H1 (cell line): ENCODE data around the gene OR2A42.
"Not testable (repeated sequence)": the region's sequence is repeated elsewhere in the genome, so short reads cannot be mapped to it uniquely, and the experiment has no call there.

Source experiments
- CEBPB ChIP-seq: IDR thresholded peaks from 2 replicates; pipeline ENCODE4 v1.6.1; 2012; ENCODE audit warnings: low read depth, low read length
- CHD2 ChIP-seq: IDR thresholded peaks from 2 replicates; pipeline ENCODE4 v1.6.1; 2012; ENCODE audit warnings: low read length, improper control_type of control experiment
- EZH2 ChIP-seq: fragments of 200-600 bp; sonication (generic); IDR thresholded peaks from 2 replicates; pipeline ENCODE4 v1.7.1; 2012; ENCODE audit warnings: low read depth, mild to moderate bottlenecking, moderate library complexity, low read length, inconsistent platforms; ENCODE audit not compliant: severe bottlenecking
- HDAC2 ChIP-seq, 2 experiments: fragments of 300-600 bp in 1 of 2; sonication (generic) in 1 of 2; IDR thresholded peaks; 2 replicates each; pipeline ENCODE4 v1.6.1; 2011 to 2012; ENCODE audit warnings: low read depth in 2 of 2, low read length in 2 of 2, mild to moderate bottlenecking in 2 of 2, moderate library complexity in 2 of 2, borderline replicate concordance in 1 of 2, inconsistent platforms in 1 of 2
- KDM5A ChIP-seq: fragments of 200-600 bp; IDR thresholded peaks from 2 replicates; pipeline ENCODE4 v1.7.1; 2012; ENCODE audit warnings: mild to moderate bottlenecking, low read length, inconsistent platforms, mixed read lengths
- YY1 ChIP-seq: IDR thresholded peaks from 2 replicates; pipeline ENCODE4 v1.6.1; 2011; ENCODE audit warnings: low read depth, mild to moderate bottlenecking, low read length
- TF ChIP-seq, protein P1 (sequence below), 3 experiments: IDR thresholded peaks; 1 replicate in 2 of 3; 2 replicates in 1 of 3; pipeline versions ENCODE4 v1.5.1 to v1.6.1; 2011; ENCODE audit warnings: low read length in 3 of 3, mild to moderate bottlenecking in 3 of 3, inconsistent platforms in 2 of 3, low read depth in 1 of 3, moderate library complexity in 1 of 3; ENCODE audit not compliant: insufficient read depth in 1 of 3; ENCODE audit errors: control extremely low read depth in 1 of 3

- TF ChIP-seq, protein P1, sequence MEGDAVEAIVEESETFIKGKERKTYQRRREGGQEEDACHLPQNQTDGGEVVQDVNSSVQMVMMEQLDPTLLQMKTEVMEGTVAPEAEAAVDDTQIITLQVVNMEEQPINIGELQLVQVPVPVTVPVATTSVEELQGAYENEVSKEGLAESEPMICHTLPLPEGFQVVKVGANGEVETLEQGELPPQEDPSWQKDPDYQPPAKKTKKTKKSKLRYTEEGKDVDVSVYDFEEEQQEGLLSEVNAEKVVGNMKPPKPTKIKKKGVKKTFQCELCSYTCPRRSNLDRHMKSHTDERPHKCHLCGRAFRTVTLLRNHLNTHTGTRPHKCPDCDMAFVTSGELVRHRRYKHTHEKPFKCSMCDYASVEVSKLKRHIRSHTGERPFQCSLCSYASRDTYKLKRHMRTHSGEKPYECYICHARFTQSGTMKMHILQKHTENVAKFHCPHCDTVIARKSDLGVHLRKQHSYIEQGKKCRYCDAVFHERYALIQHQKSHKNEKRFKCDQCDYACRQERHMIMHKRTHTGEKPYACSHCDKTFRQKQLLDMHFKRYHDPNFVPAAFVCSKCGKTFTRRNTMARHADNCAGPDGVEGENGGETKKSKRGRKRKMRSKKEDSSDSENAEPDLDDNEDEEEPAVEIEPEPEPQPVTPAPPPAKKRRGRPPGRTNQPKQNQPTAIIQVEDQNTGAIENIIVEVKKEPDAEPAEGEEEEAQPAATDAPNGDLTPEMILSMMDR (IDR thresholded peaks at IDR 0.05; ENCODE audit: control extremely low read depth in 1 of 3, insufficient read depth in 1 of 3, low read depth in 1 of 3, low read length in 3 of 3): not testable (repeated sequence)
- TF ChIP-seq EZH2; HDAC2 (IDR thresholded peaks at IDR 0.05; ENCODE audit: borderline replicate concordance in 1 of 2, low read depth in 2 of 2, low read length in 2 of 2); KDM5A; CHD2; CEBPB; YY1: not testable (repeated sequence)
These were observed 50.7 kb downstream of the OR2A42 start for GRCh38 chr7:144188578-144189171.
